Amygdala (tissue), 56 donors: ENCODE measurements around the gene NDUFAB1.
"Not testable (repeated sequence)": the region's sequence is repeated elsewhere in the genome, so short reads cannot be mapped to it uniquely, and the experiment has no call there.

Source experiments
- DNase-seq, 56 donors: peaks; one replicate each; lab custom pipeline; 2025; lab: John Stamatoyannopoulos, UW

The NDUFAB1 gene

DNA sequence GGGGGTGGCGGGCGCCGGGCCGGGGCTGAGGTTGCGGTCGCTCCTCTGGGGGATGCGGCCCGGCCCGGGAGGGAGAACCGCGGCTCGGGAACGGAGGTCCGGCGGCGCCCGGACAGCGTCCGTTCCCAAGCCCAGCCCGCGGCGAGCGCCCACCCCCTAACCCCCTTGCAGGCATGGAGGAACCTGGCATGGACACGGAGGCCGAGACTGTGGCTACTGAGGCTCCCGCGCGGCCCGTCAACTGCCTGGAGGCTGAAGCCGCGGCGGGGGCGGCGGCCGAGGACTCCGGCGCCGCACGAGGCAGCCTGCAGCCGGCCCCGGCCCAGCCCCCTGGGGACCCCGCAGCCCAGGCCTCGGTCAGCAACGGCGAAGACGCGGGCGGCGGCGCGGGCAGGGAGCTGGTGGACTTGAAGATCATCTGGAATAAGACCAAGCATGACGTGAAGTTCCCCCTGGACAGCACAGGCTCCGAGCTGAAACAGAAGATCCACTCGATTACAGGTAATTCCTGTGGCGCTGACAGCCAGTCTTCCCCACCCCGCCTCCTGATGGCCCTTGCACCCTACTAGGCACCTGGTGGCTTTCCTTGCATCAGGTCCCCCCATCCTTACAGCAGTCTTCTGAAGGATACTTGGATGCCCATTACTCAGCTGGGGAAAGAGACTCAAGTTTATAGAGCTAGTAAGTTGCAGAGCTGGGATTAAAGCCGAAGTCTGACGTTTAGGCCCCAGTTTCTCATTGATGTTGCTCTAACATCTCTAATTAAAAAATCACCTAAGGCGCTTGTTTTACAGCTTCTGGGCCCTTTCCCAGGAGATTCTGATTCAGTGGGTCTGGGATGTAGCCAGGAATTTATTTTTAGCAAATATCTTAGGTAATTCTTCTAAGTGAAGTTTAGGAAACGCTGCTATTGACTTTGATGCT is 38.1 kb downstream of the NDUFAB1 start:
- DNase-seq = peak in 14 of 56 donors; percentile 19 to 55 (median 46)

GRCh38 chr16:23556881-23557778 is 39.0 kb downstream of the NDUFAB1 start, which contains the start of the genes EARS2 and UBFD1:
TSS of gene EARS2 (minus strand) at chr16:23557350. CDS start at chr16:23557343, 7 bp downstream.
TSS of gene UBFD1 (plus strand) at chr16:23557727. CDS start at chr16:23557743, 16 bp downstream.
- peak; percentile 64 to 100 (median 96) for DNase-seq

DNA sequence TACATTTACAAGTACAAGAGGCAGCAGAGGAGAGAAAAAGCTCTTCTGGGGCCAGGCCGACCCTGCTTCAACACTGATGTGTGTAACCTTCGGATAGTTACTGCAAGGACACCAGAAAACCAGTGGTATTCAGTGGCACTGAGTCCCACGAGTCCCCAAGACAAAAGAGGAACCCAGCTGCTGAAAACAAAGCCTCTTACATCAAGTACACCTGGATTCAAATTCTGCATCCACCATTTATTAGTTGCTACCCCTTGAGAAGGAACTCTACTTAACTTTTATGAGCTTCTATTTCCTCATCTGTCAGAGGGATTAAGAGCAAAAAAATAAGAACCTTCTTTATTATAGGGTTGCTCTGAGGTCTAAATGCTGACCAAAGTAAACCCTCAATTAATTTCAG is 41.6 kb downstream of the NDUFAB1 start:
- no peak for DNase-seq

GRCh38 chr16:23552161-23552560 is 44.0 kb downstream of the NDUFAB1 start:
- no peak for DNase-seq

DNA sequence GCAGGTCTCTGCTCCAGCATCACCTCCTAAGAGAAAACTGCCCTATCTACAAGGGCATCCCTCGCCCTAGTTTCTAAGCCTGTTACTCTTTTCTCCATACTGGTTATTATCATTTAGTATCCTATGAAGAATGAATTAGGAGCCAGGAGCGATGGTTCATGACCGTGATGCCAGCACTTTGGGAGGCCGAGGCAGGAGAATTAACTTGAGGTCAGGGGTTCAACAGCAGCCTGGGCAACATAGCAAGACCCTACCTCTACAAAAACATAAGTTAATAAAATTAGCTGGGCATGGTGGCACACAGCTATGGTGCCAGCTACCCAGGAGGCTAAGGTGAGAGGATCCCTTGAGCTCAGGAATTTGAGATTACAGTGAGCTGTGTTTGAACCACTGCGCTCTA is 46.2 kb downstream of the NDUFAB1 start:
- no peak for DNase-seq

- DNase-seq = no peak
These were observed 51.7 kb downstream of the NDUFAB1 start for GRCh38 chr16:23544436-23544835.

GRCh38 chr16:23540817-23541178 is 55.3 kb downstream of the NDUFAB1 start:
- DNase-seq = not testable (repeated sequence)

DNA sequence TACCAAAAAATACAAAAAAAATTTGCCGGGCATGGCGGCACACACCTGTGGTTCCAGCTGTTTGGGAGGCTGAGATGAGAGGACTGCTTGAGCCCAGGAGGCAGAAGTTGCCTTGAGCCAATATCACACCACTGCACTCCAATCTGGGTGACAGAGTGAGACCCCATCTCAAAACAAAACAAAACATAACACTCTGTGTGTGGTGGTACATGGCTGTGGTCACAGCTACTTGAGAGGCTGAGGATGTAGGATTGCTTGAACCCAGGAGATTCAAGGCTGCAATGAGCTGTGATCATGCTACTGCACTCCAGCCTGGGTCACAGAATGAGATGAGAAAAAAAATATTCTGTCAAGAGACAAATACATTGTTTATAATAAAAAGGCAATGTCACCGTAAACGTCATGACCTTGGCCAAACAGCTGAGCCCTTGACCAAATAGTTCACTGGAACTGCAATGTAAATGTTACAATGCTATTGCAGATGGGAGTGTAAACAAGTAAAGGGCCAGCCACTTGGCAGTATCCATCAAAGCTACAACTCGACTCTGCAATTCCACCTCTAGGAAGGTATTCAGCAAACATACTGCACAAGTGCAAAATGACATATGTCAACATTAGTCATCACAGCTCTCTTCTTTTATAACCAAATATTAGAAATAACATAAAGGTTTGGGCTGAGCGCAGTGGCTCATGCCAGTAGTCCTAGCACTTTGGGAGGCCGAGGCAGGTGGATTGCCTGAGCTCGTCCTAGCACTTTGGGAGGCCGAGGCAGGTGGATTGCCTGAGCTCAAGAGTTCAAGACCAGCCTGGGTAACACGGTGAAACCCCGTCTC is 55.9 kb downstream of the NDUFAB1 start:
- no peak for DNase-seq

GRCh38 chr16:23538919-23539278 is 57.2 kb downstream of the NDUFAB1 start:
- DNase-seq = no peak

- no peak for DNase-seq
These were observed 58.7 kb downstream of the NDUFAB1 start for GRCh38 chr16:23537390-23537789.

- DNase-seq = no peak
These were observed 60.2 kb downstream of the NDUFAB1 start for GRCh38 chr16:23535901-23536300.

DNA sequence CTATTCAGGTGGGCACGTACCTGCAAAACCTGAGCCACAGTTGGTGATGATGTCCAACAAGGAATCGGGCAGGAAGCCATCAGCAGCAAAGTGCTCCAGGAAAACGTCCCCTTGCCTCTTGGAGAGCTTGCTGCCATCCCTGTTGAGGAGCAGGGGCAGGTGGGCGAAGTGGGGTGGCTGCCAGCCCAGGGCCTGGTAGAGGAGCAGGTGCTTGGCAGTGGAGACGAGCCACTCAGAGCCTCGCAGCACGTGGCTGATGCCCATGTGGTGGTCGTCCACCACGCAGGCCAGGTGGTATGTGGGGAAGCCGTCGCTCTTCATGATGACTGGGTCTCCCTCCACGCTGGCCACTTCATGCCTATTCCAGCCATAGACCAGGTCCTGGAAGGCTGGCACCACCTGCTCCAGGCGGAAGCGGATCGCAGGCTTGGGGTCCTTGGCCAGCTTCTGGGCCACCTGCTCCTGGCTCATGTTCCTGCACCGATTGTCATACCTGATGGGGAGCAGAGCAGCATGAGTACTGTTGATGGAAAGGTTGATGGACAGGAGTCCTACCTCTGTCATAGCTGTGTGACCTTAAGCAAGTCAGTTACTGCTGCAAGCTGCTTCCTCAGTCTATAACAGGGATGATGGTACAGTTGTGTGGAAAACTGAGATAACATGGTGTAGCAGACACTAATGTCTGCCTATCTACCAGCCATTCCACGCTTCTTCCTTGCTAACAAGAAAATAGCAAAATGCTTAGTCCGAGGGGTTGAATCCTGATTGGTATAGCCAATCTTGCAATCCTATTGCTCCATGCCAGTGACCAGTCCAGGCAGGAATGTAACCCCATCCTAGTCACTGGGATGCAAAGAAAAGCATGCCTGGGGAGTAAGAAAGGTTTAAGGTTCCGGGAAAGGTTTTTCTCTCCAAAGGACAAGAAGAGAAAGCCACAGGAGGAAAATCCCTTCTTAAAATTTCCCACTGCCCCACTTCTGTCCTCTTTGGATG is 61.0 kb downstream of the NDUFAB1 start:
- DNase-seq = no peak

DNA sequence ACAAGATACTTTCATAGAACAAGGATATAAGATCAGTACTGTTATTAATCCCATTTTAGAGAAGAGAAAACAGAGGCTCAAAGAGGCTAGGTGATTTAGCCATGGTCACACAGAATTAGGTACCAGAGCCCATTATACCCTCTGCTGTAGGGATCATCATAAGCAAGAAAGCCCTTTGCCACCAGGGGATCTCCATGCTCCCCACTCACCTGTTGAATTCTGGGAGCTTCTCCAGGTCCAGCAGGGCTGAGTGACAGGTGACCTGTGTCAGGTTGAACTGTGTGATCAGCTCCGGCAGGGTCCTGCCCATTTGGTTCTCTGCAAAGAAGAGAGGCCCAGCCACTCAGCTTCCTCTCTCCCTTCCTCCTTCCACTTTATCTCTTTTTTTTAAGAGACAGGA is 63.7 kb downstream of the NDUFAB1 start:
- no peak for DNase-seq
